Measurements from ENCODE around the gene P3H2.

GRCh38 chr3:190097617-190098016, 23.1 kb downstream of the P3H2 start:
- no peak for TF ChIP-seq POLR2AphosphoS5 (IDR thresholded peaks at IDR 0.05; ENCODE audit: borderline replicate concordance, low read depth, low read length)
- TF ChIP-seq EZH2 (IDR thresholded peaks at IDR 0.05) = no peak
